Activated CD8-positive, alpha-beta T cell treated with anti-CD3 and anti-CD28 coated beads, Interleukin-2, amount 10 ng/mL, durations not matched to agents 7 days and 5 days (primary cell): ENCODE measurements around the gene WFDC9. TPM values are rescaled to one million over a fixed set of nuclear protein-coding genes. Genes with fewer than 3 reads are reported as not detected.
"Not testable (repeated sequence)": the region's sequence is repeated elsewhere in the genome, so short reads cannot be mapped to it uniquely, and the experiment has no call there.

ENCODE experiments used
- ATAC-seq: fragments of 150-1000 bp; cut with Tn5 transposase; one replicate; pipeline ENCODE4 v1.10.0; 2021; ENCODE audit warnings: moderate library complexity
- CTCF ChIA-PET: fragments of 350-600 bp; sonication (Branson Sonifier 250); formaldehyde crosslinking; loops from one replicate; lab custom pipeline; 2021; ENCODE audit warnings: antibody characterized with exemption; lab: Charles Lee
- POLR2A ChIA-PET: fragments of 350-600 bp; sonication (Branson Sonifier 250); formaldehyde crosslinking; loops from one replicate; lab custom pipeline; 2021; ENCODE audit warnings: antibody characterized with exemption; lab: Charles Lee
- DNase-seq: peaks from one replicate; pipeline ENCODE4 v3.0.0-alpha.2; 2020
- H3K27ac Mint-ChIP-seq: one replicate; pipeline ENCODE4 v1.8.0; 2021; ENCODE audit warnings: mild to moderate bottlenecking, mixed read lengths
- H3K27me3 Mint-ChIP-seq: one replicate; pipeline ENCODE4 v1.8.0; 2021; ENCODE audit warnings: low read depth, mixed read lengths
- H3K36me3 Mint-ChIP-seq: one replicate; pipeline ENCODE4 v1.8.0; 2021; ENCODE audit warnings: low read depth, mixed read lengths
- H3K4me1 Mint-ChIP-seq: one replicate; pipeline ENCODE4 v1.8.0; 2021; ENCODE audit warnings: low read depth, mixed read lengths
- H3K4me3 Mint-ChIP-seq: one replicate; pipeline ENCODE4 v1.8.0; 2021; ENCODE audit warnings: mild to moderate bottlenecking, mixed read lengths
- H3K9me3 Mint-ChIP-seq: one replicate; pipeline ENCODE4 v1.8.0; 2022; ENCODE audit warnings: mixed read lengths; ENCODE audit not compliant: insufficient read depth
- total RNA-seq, 2 experiments: library from RNA; stranded (reverse); gene quantifications; one replicate each; pipeline ENCODE4 v1.2.3, GENCODE V29; 2021

WFDC9 gene
- total RNA-seq, 2 experiments from 2014 or later = not detected

- DNase-seq (no peak), ATAC-seq (no peak)
- H3K9me3 Mint-ChIP-seq = no peaks in the 10 kb centered on the region
- H3K27me3 Mint-ChIP-seq = peaks cover 18% of the 10 kb centered on the region
- no peak overlapping the region for H3K27ac Mint-ChIP-seq
- H3K4me1 Mint-ChIP-seq = no peaks in the 10 kb centered on the region
- no peaks in the 10 kb centered on the region for H3K36me3 Mint-ChIP-seq
- ChIA-PET CTCF (no interaction called here), POLR2A (no interaction called here)
- no peak overlapping the region for H3K4me3 Mint-ChIP-seq
These were observed 41.4 kb downstream of the WFDC9 start for GRCh38 chr20:45589725-45590124.

- no peak for ATAC-seq
- H3K9me3 Mint-ChIP-seq = no peaks in the 10 kb centered on the region
- ChIA-PET CTCF (no interaction called here), POLR2A (no interaction called here)
- H3K27me3 Mint-ChIP-seq = peaks cover 10% of the 10 kb centered on the region
- no peak overlapping the region for H3K4me3 Mint-ChIP-seq
- H3K36me3 Mint-ChIP-seq = no peaks in the 10 kb centered on the region
- no peak overlapping the region for H3K27ac Mint-ChIP-seq
- no peaks in the 10 kb centered on the region for H3K4me1 Mint-ChIP-seq
- DNase-seq = no peak
These were observed 42.3 kb downstream of the WFDC9 start for GRCh38 chr20:45588800-45589199.

GRCh38 chr20:45585986-45586385, 45.1 kb downstream of the WFDC9 start:
- H3K4me3 Mint-ChIP-seq, POLR2A ChIA-PET, H3K4me1 Mint-ChIP-seq, ATAC-seq, H3K9me3 Mint-ChIP-seq, H3K27ac Mint-ChIP-seq, DNase-seq, H3K36me3 Mint-ChIP-seq: not testable (repeated sequence)
- CTCF ChIA-PET = interaction anchor here (1.0 kb wide), 1 partner anchor 185 kb away, joined by 3 read pairs; no protein-coding TSS in a partner anchor
- peaks cover 17% of the 10 kb centered on the region for H3K27me3 Mint-ChIP-seq

- peaks cover 23% of the 10 kb centered on the region for H3K27me3 Mint-ChIP-seq
- H3K4me3 Mint-ChIP-seq, H3K9me3 Mint-ChIP-seq, ATAC-seq, DNase-seq, H3K27ac Mint-ChIP-seq, H3K36me3 Mint-ChIP-seq, POLR2A ChIA-PET, H3K4me1 Mint-ChIP-seq: not testable (repeated sequence)
- CTCF ChIA-PET = interaction anchor here (0.9 kb wide), 1 partner anchor 187 kb away, joined by 3 read pairs; no protein-coding TSS in a partner anchor
These were observed 46.8 kb downstream of the WFDC9 start for GRCh38 chr20:45584294-45584693.

- CTCF ChIA-PET = interaction anchor here (1.5 kb wide), 1 partner anchor 188 kb away, joined by 5 read pairs; no protein-coding TSS in a partner anchor
- no peaks in the 10 kb centered on the region for H3K36me3 Mint-ChIP-seq
- DNase-seq (no peak), ATAC-seq (no peak)
- peaks cover 25% of the 10 kb centered on the region for H3K27me3 Mint-ChIP-seq
- H3K27ac Mint-ChIP-seq = no peak overlapping the region
- H3K9me3 Mint-ChIP-seq = no peaks in the 10 kb centered on the region
- no peaks in the 10 kb centered on the region for H3K4me1 Mint-ChIP-seq
- POLR2A ChIA-PET = no interaction called here
- no peak overlapping the region for H3K4me3 Mint-ChIP-seq
These were observed 47.6 kb downstream of the WFDC9 start for GRCh38 chr20:45583502-45583901.

GRCh38 chr20:45581702-45582101, 49.4 kb downstream of the WFDC9 start:
- no peaks in the 10 kb centered on the region for H3K4me1 Mint-ChIP-seq
- no peak for ATAC-seq
- no peaks in the 10 kb centered on the region for H3K36me3 Mint-ChIP-seq
- H3K9me3 Mint-ChIP-seq = no peaks in the 10 kb centered on the region
- H3K27me3 Mint-ChIP-seq = peaks cover 25% of the 10 kb centered on the region
- no peak overlapping the region for H3K27ac Mint-ChIP-seq
- no peak for DNase-seq
- H3K4me3 Mint-ChIP-seq = no peak overlapping the region
- POLR2A ChIA-PET = no interaction called here
- CTCF ChIA-PET = no interaction called here

GRCh38 chr20:45579184-45579583, 51.9 kb downstream of the WFDC9 start, which contains the start of gene WFDC8:
Gene WFDC8 (minus strand): TSS chr20:45579284. CDS start chr20:45579247, 37 bp downstream.
- H3K36me3 Mint-ChIP-seq = no peaks in the 10 kb centered on the region
- no peaks in the 10 kb centered on the region for H3K4me1 Mint-ChIP-seq
- no peak for ATAC-seq
- CTCF ChIA-PET = no interaction called here
- no peaks in the 10 kb centered on the region for H3K9me3 Mint-ChIP-seq
- H3K4me3 Mint-ChIP-seq = no peak within 1 kb of the TSS
- H3K27me3 Mint-ChIP-seq = peaks cover 27% of the 10 kb centered on the region
- H3K27ac Mint-ChIP-seq = no peak within 1 kb of the TSS
- DNase-seq = no peak
- POLR2A ChIA-PET = no interaction called here

GRCh38 chr20:45578231-45578630, 52.9 kb downstream of the WFDC9 start:
- Mint-ChIP-seq H3K36me3 (no peaks in the 10 kb centered on the region), H3K4me1 (no peaks in the 10 kb centered on the region), H3K9me3 (no peaks in the 10 kb centered on the region), H3K27me3 (peaks cover 26% of the 10 kb centered on the region), H3K27ac (no peak overlapping the region), H3K4me3 (no peak overlapping the region)
- ChIA-PET CTCF (no interaction called here), POLR2A (no interaction called here)
- DNase-seq = no peak
- no peak for ATAC-seq

- H3K27me3 Mint-ChIP-seq = peaks cover 27% of the 10 kb centered on the region
- no peak overlapping the region for H3K27ac Mint-ChIP-seq
- no peaks in the 10 kb centered on the region for H3K36me3 Mint-ChIP-seq
- ChIA-PET POLR2A (no interaction called here), CTCF (no interaction called here)
- no peaks in the 10 kb centered on the region for H3K4me1 Mint-ChIP-seq
- no peaks in the 10 kb centered on the region for H3K9me3 Mint-ChIP-seq
- DNase-seq (no peak), ATAC-seq (no peak)
- no peak overlapping the region for H3K4me3 Mint-ChIP-seq
These were observed 54.1 kb downstream of the WFDC9 start for GRCh38 chr20:45576995-45577394.

- ChIA-PET CTCF (no interaction called here), POLR2A (no interaction called here)
- Mint-ChIP-seq H3K36me3 (no peaks in the 10 kb centered on the region), H3K4me1 (no peaks in the 10 kb centered on the region), H3K27me3 (peaks cover 25% of the 10 kb centered on the region), H3K4me3 (no peak overlapping the region), H3K27ac (no peak overlapping the region), H3K9me3 (no peaks in the 10 kb centered on the region)
- ATAC-seq = no peak
- DNase-seq = no peak
These were observed 55.2 kb downstream of the WFDC9 start for GRCh38 chr20:45575931-45576330.

- H3K27ac Mint-ChIP-seq, H3K4me1 Mint-ChIP-seq, ATAC-seq, H3K4me3 Mint-ChIP-seq, CTCF ChIA-PET, DNase-seq, H3K9me3 Mint-ChIP-seq, H3K36me3 Mint-ChIP-seq: not testable (repeated sequence)
- POLR2A ChIA-PET = interaction anchor here (0.7 kb wide), 1 partner anchor 68 kb away, joined by 4 read pairs; no protein-coding TSS in a partner anchor
- H3K27me3 Mint-ChIP-seq = peaks cover 13% of the 10 kb centered on the region
These were observed 61.4 kb downstream of the WFDC9 start for GRCh38 chr20:45569650-45570049.

GRCh38 chr20:45564760-45565276, 66.3 kb downstream of the WFDC9 start:
- H3K4me3 Mint-ChIP-seq = no peak overlapping the region
- CTCF ChIA-PET = no interaction called here
- H3K4me1 Mint-ChIP-seq = no peaks in the 10 kb centered on the region
- POLR2A ChIA-PET = interaction anchor here (0.7 kb wide), 1 partner anchor 160 kb away, joined by 4 read pairs; no protein-coding TSS in a partner anchor
- ATAC-seq (no peak), DNase-seq (no peak)
- no peaks in the 10 kb centered on the region for H3K9me3 Mint-ChIP-seq
- H3K36me3 Mint-ChIP-seq = no peaks in the 10 kb centered on the region
- H3K27ac Mint-ChIP-seq = no peak overlapping the region
- peaks cover 11% of the 10 kb centered on the region for H3K27me3 Mint-ChIP-seq
